GM18511 (cell line): ENCODE data around the gene MOB3A.

Experiments
- ATAC-seq: cut with Tn5 transposase; IDR thresholded peaks from one replicate; pipeline ENCODE4 v1.9.1; 2021; ENCODE audit warnings: mild to moderate bottlenecking, moderate library complexity; ENCODE audit not compliant: unreplicated experiment

Gene MOB3A

DNA sequence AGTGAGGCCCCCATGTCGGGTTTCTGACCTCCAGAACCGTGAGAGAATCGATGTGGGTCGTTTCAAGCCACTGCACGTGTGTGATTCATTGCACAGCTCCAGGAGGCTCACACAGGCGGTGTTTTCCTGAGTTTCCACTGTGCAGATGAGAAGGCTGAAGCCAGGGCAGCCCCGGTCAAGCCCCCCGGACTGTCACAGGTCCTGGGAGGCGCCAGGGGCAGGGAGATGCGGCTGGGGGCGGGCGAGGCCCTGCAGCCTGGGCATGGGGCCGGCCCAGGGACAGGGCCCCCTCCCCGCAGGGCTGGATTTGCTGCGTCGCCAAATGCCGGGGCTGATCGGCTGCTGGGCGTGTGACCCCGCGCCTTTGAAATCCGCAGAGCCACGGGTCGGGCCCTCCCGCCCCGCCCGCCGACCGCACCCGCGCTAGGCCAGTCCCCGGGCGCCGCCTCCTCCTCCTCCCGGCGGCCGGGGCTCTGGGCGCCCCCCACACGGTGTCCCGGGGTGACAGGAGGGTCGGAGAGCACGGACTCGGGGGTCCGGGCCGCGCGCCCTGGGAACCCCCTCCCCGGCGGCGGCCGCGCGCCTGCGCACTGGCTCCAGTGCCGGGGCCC is 35.1 kb downstream of the MOB3A start:
- ATAC-seq = peak; percentile 28

DNA sequence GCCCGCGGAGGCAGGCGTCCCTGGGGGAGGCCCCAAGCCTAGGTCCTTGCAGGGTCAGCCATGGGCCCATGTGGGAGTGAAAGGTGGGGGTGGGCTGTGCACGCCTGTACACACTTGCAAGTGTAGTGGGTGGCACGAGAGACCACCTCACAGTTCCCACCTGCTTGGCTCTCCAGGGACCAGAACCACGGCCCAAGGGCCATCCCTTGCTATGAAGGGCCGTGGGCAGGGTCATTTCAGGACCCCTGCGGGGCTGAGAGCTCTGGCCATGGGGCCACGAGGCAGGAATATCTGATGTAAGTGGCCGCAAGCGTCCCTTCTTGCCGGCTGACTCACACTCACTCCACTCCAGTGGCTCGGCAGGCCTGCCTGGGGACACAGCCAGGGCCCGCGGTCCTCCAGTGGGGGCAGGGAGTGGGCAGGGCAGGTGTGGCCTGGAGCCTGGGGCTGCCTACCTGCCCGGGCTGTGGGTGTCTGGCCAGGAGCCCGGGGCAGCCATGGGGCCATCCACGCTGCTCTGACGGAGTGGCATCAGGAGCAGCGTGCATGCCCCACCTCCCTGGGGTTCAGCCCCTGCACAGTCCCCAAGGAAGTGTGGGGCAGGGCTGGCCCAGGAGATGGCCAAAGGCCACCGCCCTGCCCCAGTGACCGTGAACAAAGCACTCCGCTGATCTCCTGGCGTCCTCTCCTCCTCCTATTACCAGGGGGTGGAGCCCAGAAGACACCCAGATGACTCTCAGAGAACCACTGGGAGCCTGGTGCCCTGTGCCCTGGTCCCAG is 36.5 kb downstream of the MOB3A start:
- ATAC-seq = no peak

DNA sequence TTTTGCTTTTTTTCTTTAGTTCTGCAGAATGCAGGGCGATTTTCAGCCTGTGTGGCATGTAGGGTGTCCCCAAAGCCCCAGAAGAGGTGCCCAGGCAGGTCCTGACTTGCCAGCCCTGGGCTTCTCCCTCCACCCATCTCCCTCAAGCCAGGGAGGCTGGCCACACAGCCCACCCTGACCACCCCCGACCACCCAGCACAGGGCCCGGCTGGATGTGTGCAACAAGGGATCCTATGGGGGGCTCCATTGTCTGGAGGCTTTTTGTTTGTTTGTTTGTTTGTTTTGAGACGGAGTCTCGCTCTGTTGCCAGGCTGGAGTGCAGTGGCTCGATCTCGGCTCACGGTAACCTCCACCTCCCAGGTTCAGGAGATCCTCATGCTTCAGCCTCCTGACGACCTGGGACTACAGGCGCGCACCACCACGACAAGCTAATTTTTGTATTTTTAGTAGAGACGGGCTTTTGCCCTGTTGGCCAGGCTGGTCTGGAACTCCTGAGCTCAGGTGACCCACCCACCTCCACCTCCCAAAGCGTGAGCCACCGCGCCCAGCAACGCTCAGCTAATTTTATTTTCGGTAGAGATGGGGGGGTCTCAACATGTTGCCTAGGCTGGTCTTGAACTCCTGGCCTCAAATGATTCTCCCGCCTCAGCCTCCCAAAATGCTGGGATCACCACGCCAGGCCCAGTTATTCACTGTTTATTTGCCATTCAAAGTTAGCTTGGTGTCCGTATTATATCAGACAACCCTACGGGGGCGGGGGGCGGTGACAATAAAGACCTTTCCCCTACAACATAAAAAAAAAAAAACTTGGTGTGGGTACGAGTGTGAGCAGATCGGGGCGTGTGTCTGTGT is 37.3 kb downstream of the MOB3A start:
- no peak for ATAC-seq

DNA sequence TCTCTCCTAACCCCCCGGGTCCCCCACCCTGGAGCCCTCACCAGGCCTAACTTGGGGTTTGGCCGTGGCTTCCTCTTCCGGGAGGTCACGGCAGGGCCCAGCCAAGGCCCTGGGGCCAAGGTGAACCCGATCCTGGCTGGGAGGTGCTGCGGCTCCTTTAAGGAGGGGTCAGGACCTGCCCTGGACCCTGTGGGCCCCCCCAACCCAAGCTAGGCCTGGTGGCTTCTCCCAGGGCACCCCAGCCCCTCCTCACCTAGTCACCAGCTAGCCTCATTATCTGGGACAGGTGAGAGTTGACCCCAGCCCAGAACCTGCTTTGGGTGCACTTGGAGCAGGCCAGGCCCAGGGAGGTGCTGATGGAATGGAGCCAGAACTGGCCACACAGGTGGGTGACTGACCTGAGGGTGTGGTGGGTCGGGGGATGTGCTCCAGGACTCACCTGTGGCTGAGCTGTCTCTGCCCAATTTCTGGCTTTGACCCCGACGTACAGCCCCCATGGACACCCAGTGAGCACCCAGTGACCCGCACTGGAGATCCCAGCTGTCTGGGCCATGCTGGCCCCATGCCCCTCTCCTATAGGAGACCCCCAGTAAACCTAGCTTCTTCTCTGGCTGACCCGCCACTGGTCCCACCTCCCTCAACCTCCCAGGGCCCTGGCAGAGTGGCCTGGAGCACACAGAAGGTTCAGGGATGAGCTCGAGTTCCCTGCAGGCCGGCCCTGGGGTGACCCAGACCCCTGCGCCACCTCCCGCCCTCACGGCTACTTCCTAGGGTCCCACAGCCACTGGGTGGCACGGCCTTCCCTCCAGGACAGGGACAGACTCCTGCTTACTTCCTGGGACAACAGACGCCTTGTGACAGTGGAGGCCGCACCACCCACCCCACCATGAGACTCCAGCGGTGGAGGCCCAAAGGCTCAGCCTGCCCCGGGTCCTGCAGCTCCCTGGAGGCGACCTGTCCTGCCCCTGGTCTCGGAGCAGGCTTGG is 38.3 kb downstream of the MOB3A start:
- ATAC-seq = no peak

DNA sequence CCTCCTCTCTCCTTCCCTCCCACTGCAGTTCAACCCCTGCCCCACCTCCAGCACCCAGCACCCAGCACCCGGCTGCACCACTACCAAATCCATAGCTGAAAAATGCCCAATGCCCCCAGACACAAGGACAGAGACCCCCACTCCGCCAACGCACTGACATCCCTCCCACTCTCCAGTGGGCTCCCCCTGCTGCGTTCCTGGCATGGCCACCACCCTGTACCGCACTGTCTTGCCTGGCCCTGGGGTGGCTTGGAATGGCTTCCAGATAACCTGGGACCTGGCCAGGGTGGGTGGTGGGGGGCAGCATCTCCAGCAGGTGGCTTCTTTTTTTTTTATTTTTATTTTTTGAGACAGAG is 39.3 kb downstream of the MOB3A start:
- no peak for ATAC-seq

DNA sequence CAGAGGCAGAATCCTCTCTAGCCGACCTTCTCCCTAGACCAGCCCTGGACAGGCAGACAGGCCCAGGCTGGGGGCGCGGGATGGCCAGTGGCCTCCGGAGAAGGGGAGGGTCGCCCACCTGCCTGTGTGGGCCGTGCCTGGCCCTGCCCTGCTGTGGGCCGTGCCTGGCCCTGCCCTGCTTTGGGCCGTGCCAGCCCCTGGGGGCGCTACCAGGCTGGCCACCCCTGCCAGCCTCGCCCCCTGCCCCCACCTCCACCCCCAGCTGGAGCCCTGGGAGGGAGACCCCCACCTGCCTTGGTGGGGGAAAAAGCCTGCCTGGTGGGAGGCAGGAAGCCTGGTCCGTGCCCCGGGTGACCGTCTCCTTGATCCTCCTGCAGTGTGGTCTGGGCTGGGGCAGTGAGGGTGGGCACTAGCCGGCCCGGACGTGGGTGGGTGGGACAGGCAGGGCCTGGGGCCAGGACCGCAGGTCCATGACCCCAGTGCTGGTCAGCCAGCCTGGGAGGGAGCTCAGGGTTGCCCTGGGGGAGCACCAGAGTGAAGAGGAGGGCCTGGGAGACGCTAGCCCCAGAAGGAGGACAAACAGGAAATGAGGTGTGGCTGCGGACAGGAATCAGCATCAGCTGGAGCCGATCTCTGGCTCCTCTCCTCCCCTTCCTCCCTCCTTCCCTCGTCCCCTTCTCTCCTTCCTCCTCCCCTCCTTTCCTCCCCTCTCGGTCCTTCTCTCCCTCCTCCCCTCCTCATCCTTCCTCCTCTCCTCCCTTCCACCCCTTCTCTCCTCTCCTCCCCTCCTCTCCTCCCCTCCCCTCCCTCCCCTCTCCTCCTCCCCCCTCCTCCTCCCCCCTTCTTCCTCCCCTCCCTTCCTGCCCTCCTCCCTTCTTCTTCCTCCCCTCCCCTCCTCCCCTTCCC is 39.9 kb downstream of the MOB3A start:
- no peak for ATAC-seq

DNA sequence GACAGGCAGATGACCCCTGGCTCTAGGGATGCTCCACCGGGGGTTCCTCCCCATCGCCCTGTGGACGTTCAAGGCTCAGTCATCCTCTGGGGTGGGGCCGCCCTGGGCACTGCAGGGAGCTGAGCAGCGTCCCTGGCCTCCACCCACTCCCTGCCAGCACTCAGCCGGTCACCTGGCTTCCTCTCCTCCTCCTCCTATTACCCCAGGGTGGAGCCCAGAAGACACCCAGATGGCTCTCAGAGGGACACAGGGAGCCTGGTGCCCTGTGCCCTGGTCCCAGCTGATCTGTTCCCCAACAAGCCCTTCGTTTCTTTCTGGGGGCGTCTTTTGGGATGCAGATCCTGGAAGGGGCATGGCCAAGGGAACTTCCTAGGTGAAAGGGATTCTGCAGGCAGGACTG is 41.4 kb downstream of the MOB3A start:
- no peak for ATAC-seq

DNA sequence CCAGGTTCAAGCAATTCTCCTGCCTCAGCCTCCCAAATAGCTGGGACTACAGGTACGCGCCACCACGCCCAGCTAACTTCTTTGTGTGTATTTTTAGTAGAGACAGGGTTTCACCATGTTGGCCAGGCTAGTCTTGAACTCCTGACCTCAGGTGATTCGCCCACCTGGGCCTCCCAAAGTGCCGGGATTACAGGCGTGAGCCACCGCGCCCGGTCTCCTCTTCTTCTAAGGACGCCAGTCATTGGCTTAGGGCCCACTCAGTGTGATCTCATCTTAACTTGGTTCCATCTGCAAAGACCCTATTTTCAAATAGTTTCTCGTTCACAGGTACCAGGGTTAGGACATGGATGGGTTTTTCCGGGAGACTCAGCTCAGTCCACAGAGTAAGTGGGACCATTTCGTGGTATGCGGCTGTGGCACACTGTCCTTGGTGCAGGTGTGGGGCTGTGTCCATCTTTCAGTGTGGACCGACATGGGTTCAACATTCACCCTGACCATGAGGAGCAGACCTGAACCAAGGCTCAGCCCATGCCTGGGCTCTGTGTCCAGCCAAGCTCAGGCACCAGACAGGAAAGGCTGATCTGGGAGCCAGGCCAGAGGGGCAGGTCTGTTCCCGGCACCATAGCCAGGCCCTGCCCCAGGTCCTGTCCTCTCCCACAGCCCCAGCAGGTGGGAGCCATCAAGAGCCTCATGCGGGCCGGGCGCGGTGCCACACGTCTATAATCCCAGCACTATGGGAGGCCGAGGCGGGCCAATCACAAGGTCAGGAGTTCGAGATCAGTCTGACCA is 42.3 kb downstream of the MOB3A start:
- no peak for ATAC-seq

DNA sequence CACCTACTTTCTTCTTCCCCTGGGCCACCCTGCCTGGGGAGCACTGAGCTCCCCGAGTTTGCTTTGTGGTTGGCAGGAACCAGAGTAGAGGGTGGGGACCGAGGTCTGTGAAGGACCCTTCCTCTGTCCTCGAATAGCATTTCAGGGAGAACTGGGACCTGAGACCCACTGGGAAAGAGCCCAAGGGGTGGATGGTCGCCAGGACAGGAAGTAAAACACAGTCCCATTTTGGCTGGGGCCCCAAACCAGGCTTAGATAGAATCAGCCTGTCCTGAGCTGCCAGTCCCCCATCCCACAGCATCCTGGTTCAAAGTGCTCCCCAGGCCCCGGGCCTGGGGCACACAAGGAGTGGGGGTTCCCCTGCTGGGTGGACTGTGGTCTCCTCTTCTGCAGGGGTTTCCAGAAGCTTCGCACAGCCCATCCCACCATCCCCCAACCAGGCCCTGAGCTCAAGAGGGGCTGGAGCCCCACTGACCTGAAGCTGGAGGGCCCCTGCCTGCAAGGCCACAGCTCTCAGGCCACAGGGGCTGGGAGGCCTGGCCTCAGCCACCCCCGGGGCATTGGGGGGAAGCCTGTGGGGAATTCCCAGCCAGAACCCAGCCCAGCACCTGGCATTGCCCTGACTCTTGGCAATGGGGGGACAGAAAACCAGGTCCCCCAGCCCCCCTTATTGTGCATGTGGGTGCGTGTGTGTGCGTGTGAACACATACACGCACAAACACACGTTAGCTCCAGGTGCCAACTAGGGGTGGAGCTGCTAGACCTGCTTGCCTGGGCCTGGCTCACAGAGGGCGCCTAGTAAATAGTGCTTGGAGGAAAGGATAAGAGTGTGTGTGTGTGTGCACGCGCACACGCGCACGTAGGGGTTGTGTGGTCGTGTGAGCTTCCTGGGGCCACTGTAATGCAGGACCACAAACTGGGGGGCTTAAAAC is 44.1 kb downstream of the MOB3A start:
- no peak for ATAC-seq

DNA sequence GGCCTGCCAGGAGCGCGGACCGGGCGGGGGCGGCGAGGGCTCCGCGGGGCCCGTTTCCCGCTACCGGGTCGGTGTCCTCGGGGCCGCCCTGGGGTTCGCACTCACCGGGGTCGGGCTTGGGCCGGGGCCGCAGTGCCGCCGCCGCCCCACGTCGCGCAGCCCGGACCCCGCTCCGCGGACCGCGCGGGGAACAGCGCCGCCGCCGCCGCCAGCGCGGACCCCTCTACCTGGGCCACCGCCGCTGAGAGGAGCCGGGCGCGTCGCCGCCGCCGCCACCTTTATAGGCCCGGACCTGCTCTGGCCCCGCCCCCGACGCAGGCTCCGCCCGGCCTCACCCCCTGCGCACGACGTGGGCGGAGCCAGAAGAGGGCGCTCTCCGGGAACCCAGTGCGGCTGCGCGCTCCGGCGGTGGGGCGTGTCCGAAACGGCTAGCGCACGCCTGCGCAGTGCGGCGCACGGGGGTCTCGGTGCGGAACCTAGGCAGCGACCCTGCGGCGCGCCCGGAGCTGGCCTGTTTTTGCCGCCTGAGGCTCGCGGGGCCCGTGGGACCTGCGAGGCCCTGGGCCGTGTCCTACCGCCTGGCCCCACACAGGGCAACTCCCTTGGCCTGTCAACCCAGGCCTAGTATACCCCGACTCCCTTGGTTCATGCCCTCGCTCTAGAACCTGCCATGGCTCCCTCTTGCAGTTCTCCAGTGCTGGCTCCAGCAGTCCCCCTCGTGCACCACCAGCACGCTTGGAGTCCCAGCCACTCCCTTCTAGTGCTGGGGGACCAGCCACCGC is 44.9 kb downstream of the MOB3A start, which contains the start of gene MKNK2:
Gene MKNK2 (minus strand): TSS at position 254 of the 782 bp plus-strand sequence. CDS start 393 bp downstream, outside the sequence.
- ATAC-seq = peak; percentile 51

DNA sequence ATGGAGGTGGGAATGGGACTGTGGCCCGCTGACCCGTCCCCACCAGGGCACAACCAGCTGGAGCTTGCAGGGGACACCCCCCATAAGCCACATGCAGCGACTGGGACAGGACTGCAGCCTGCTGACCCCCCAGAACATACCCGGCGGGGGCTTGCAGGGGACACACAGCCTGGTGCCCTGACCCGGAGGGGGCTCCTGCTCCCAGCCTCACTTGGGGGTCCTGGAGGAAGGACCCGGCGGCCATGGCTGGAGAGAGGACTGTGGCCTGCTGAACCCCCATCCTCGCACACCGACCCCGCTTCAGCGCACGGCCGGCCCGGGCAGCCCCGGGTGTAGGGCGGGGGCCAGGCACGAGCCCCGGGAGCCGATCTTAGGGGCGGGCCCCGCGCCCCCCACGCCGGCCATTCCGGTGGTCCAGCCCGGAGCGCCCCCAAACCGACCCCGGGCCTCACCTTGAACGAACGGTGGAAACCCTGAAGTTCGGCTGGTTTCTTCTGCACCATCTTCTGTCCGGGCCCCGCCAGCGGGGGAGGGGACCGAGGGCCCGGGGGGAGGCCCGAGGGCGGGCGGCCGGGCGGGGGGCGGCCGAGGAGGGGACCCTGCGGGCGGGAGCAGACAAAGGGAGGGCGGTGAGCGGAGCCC is 45.7 kb downstream of the MOB3A start:
- ATAC-seq = no peak

DNA sequence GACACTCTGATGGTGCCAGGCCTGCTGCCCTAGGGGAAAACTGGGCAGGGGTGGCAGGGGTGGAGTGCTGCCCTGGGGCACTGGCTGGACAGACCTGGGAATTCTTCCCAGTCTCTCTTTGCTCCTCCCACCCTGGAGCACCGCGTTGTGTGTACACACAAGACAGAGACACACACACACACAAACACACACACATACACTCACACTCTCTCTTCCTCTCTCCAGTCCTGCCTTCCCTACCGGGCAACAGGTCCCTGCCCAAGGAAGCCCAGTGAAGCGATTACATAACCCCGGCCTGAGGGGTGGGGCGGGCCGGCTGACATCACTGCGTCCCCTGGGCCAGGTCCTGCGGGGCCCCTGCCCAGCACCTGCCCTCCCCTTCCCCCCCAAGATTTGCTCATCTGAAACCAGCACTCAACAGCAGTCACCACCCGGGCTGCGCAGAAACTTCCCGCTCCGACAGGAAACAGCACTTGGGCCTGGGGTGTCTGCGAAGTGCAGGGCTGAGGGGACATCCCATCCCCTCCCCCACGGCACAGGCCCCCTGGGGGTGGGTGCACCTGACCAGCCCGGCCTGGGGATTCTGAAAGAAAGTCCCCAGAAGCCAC is 46.3 kb downstream of the MOB3A start:
- ATAC-seq = no peak

DNA sequence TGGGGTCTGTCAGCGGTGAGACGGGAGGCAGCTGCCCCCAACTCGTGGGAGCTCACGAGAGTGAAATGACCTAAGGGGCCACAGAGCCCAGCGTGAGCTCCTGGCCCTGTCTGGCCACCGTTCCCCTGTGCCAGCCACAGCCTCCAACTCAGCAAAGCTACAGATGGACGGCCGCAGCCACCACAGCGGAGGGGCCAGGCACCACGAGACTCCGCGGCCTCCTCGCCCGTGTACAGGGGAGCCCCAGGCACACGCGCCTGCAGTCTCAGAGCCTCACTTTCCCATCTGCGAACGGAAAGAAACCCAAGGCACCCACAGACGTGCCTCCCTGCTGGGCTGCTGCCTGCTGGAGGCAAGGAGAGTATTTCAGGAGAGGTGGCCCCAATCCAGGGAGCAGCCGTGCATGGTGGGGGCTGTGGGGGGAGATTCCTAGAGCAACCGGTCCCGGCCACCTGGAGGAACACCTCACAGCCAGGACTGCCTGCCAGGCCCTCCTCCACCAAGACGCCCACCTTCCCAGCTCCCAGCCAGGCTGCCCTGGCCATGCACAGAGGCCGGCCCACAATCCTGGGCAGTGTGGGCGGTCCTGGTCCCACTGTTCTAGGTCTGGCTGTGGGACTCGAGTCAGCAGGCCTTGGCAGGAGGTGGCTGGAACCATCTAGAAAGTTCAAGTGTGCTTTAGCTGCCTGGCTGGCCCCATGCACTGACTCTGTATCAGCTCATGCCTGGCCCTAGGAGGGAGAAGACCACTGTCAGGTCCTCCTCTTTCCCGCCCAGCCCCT is 47.0 kb downstream of the MOB3A start:
- no peak for ATAC-seq

DNA sequence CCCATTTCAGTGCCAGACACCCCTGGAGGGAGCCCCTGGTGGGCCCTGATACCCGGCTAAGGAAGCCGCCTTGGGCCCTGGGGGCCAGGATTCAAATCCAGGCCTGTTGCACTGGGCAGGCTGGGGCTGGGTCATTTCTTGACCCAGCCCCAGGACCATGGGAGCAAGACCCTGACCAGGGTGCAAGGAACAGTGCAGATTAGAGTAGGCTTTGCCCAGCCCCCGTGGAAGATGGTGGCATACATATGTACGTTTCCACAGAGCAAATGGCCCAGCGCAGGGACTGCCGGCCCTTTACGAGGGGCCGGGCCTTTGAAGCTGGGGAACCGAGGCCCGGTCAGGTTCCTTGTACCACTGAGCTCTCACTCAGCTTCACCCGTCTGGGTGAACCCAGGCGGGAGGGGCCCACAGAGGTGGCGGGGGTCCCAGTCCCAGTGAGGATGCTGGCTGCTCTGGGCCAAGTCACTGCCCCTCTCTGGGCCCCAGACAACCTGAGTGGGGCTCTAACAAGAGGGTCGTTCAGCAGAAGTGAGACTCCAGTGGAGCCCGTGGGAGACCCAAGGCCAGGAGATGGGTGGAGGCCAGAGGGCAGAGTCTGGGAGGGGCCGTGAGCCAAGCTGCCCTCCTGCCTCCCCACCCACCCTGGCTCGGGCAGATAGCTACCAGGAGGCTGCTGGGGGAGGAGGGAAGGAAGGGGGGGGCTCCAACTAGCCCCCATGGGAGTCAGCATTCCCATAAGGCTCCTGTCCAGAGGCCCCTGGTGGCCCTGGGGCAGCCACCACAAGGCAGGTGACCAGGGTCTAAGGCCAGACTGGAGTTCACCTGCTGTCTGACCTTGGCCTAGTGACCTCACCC is 47.8 kb downstream of the MOB3A start:
- ATAC-seq = no peak
